ENCODE data around the gene NADK2.

- TF ChIP-seq ZNF513 (tag by site-specific recombination; IDR thresholded peaks at IDR 0.05), result no peak
- no peak for TF ChIP-seq CTCF (tag by site-specific recombination; IDR thresholded peaks at IDR 0.05)
These were observed 78.8 kb downstream of the NADK2 start for GRCh38 chr5:36162810-36163486.
